Hepatocyte (in vitro differentiated cells): ENCODE data around the gene CASS4. TPM values are rescaled to one million over a fixed set of nuclear protein-coding genes. Genes with fewer than 3 reads are reported as not detected.

Source experiments
- DNase-seq: peaks from one replicate; pipeline ENCODE4 v3.0.0-alpha.2; 2016; ENCODE audit warnings: low spot score
- H2AFZ ChIP-seq: fragments of 200-600 bp; sonication (generic); 2 replicates; pipeline ENCODE4 v1.6.0; 2016; ENCODE audit warnings: antibody characterized with exemption, mild to moderate bottlenecking
- H3K27ac ChIP-seq: fragments of 200-600 bp; sonication (generic); 2 replicates; pipeline ENCODE4 v1.5.1; 2016; ENCODE audit warnings: mild to moderate bottlenecking
- H3K27me3 ChIP-seq: fragments of 200-600 bp; sonication (generic); 2 replicates; pipeline ENCODE4 v1.6.1; 2016
- H3K36me3 ChIP-seq: fragments of 200-600 bp; sonication (generic); replicated peaks from 2 replicates; pipeline ENCODE4 v1.5.1; 2016; ENCODE audit warnings: low read depth; ENCODE audit not compliant: insufficient read depth
- H3K4me1 ChIP-seq: fragments of 200-600 bp; sonication (generic); 2 replicates; pipeline ENCODE4 v1.5.1; 2016; ENCODE audit warnings: mild to moderate bottlenecking, moderate library complexity; ENCODE audit not compliant: insufficient read depth
- H3K4me2 ChIP-seq: fragments of 200-600 bp; sonication (generic); 2 replicates; pipeline ENCODE4 v1.6.0; 2016
- H3K4me3 ChIP-seq: fragments of 200-600 bp; sonication (generic); 2 replicates; pipeline ENCODE4 v1.5.1; 2016; ENCODE audit warnings: mild to moderate bottlenecking
- H3K79me2 ChIP-seq: fragments of 200-600 bp; sonication (generic); 2 replicates; pipeline ENCODE4 v1.6.0; 2017; ENCODE audit warnings: mild to moderate bottlenecking
- H3K9me2 ChIP-seq: fragments of 200-600 bp; sonication (generic); replicated peaks from 2 replicates; pipeline ENCODE4 v1.6.0; 2017; ENCODE audit warnings: mild to moderate bottlenecking; ENCODE audit not compliant: insufficient read depth
- H3K9me3 ChIP-seq: fragments of 200-600 bp; sonication (generic); 2 replicates; pipeline ENCODE4 v1.5.1; 2016; ENCODE audit warnings: low read depth, mild to moderate bottlenecking
- H4K20me1 ChIP-seq: fragments of 200-600 bp; sonication (generic); 2 replicates; pipeline ENCODE4 v1.6.0; 2016; ENCODE audit warnings: mild to moderate bottlenecking; ENCODE audit not compliant: insufficient read depth, poor library complexity, severe bottlenecking
- EZH2 ChIP-seq: fragments of 200-600 bp; sonication (generic); IDR thresholded peaks from 2 replicates; pipeline ENCODE4 v1.6.1; 2016; ENCODE audit warnings: antibody characterized with exemption, mild to moderate bottlenecking, borderline replicate concordance
- EZH2phosphoT487 ChIP-seq: fragments of 200-600 bp; sonication (generic); IDR thresholded peaks from one replicate; pipeline ENCODE4 v1.6.1; 2018; ENCODE audit warnings: antibody characterized with exemption, mild to moderate bottlenecking, low read depth, moderate library complexity; ENCODE audit not compliant: unreplicated experiment, severe bottlenecking
- WGBS: methylation state at CpG from one replicate; pipeline ENCODE4 v1.1.6; 2016; ENCODE audit warnings: low lambda C conversion rate; ENCODE audit errors: missing lambda C conversion rate; 5-methylcytosine and 5-hydroxymethylcytosine counted together
- polyA plus RNA-seq: library from polyadenylated mRNA; unstranded; fragments of >200 nt; fragmentation: Nextera tagmentation; extraction: Ambion mirVana; gene quantifications from 2 replicates; pipeline ENCODE4 v1.2.1, GENCODE V29; 2016
- total RNA-seq: library from RNA; depleted of rRNA; stranded (reverse); fragments of >200 nt; gene quantifications from 2 replicates; pipeline ENCODE4 v1.2.3, GENCODE V29; 2014
- TF ChIP-seq, protein P1 (sequence below): fragments of 200-600 bp; sonication (generic); IDR thresholded peaks from 2 replicates; pipeline ENCODE4 v1.5.1; 2016; ENCODE audit warnings: antibody characterized with exemption, mild to moderate bottlenecking; ENCODE audit not compliant: poor library complexity

CASS4 gene
- total and polyA plus RNA-seq, 2 experiments from 2014 or later, result 0.13 TPM; not detected in 1

DNA sequence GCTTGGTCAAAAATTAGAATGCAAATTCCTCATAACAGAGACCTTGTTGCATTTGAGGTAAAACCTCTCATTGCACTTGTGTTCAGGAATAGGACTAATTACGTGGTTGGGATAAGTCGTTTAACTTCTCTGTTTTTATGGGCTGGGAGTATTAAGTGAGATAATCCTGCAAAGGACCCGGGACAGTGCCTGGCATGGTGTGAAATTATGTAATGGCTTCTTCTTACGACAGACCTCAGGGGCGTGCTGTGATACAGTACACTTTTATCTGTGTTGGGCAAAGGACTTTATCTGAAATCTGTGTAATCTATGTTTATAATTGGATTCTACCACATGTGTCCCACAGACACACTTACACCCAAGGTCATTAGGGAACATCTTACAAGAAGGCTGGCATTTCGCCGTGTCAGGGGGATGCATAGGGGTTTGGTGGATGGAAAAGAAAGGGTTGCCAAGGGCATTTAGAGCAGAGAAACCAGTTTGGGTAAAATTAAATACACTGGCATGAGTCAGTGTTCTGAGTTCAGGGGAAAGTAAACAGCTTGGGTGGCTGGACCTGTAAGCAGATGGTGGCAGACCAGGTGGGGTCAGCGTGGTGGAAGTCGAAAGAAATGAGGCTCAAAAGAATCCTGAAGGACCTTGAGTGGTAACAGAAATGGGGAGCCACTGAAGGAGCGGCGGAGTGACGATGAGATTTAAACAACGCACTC lies 39.2 kb downstream of the CASS4 start:
- Histone ChIP-seq H3K4me2 (no peak overlapping the region), H3K4me1 (no peaks in the 10 kb centered on the region), H3K36me3 (no peaks in the 10 kb centered on the region), H3K27me3 (no peaks in the 10 kb centered on the region), H4K20me1 (no peaks in the 10 kb centered on the region), H3K9me2 (no peaks in the 10 kb centered on the region), H3K4me3 (no peak overlapping the region), H3K79me2 (no peaks in the 10 kb centered on the region), H2AFZ (no peak overlapping the region), H3K27ac (no peak overlapping the region), H3K9me3 (no peaks in the 10 kb centered on the region)
- DNase-seq, result no peak
- TF ChIP-seq, protein P1, sequence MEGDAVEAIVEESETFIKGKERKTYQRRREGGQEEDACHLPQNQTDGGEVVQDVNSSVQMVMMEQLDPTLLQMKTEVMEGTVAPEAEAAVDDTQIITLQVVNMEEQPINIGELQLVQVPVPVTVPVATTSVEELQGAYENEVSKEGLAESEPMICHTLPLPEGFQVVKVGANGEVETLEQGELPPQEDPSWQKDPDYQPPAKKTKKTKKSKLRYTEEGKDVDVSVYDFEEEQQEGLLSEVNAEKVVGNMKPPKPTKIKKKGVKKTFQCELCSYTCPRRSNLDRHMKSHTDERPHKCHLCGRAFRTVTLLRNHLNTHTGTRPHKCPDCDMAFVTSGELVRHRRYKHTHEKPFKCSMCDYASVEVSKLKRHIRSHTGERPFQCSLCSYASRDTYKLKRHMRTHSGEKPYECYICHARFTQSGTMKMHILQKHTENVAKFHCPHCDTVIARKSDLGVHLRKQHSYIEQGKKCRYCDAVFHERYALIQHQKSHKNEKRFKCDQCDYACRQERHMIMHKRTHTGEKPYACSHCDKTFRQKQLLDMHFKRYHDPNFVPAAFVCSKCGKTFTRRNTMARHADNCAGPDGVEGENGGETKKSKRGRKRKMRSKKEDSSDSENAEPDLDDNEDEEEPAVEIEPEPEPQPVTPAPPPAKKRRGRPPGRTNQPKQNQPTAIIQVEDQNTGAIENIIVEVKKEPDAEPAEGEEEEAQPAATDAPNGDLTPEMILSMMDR, result no peak
- TF ChIP-seq EZH2, result no peak
- TF ChIP-seq EZH2phosphoT487, result no peak
- WGBS, result 75% methylated on average over 13 of the region's 13 CpGs

DNA sequence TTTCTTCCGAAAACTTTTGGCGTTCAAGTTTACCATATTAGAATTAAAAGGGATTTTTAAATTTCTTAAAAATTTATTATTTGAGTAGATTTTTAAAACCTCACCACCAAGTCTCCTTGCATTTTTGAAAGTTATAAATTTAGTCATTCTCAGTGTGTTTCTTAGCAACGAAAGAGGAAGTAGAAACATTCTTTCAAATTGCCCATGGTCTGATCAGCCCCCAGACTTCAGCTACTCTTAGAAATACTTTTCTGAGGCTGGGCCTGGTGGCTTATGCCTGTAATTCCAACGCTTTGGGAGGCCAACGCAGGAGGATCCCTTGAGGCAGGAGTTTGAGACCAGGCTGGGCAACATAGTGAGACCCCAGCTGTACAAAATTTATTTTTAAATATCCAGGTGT lies 41.3 kb downstream of the CASS4 start:
- Histone ChIP-seq H3K36me3 (no peaks in the 10 kb centered on the region), H3K9me3 (no peaks in the 10 kb centered on the region), H3K27me3 (no peaks in the 10 kb centered on the region), H4K20me1 (no peaks in the 10 kb centered on the region), H3K79me2 (no peaks in the 10 kb centered on the region), H3K4me2 (no peak overlapping the region), H3K27ac (no peak overlapping the region), H3K4me3 (no peak overlapping the region), H3K4me1 (no peaks in the 10 kb centered on the region), H2AFZ (no peak overlapping the region), H3K9me2 (no peaks in the 10 kb centered on the region)
- TF ChIP-seq EZH2 (no peak), EZH2phosphoT487 (no peak)
- TF ChIP-seq, protein P1, result no peak
- no peak for DNase-seq
- 92% methylated on average over 5 of the region's 5 CpGs for WGBS

DNA sequence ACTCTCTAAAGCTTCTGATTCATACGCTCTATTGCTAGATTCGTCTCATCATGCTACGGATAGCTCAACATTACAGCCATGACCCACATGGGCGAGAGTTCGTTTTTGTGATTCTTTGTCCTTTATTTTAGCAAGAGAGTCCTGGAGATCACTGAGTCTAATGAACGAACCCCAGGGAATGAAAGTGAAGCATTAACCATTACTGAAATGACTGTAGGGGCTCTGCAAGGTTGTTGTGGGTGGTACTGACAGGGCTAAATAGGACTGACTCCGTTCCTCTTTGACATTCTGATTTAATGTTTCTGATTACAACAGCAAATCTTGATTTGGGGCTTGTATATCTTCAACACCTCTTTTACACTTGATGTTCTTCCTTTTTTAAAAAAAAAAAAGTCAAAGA lies 42.7 kb downstream of the CASS4 start:
- Histone ChIP-seq H3K4me3 (no peak overlapping the region), H3K4me1 (no peaks in the 10 kb centered on the region), H3K27ac (no peak overlapping the region), H3K9me2 (no peaks in the 10 kb centered on the region), H4K20me1 (no peaks in the 10 kb centered on the region), H2AFZ (no peak overlapping the region), H3K36me3 (no peaks in the 10 kb centered on the region), H3K79me2 (no peaks in the 10 kb centered on the region), H3K9me3 (no peaks in the 10 kb centered on the region), H3K27me3 (no peaks in the 10 kb centered on the region), H3K4me2 (no peak overlapping the region)
- 83% methylated on average over 7 of the region's 7 CpGs for WGBS
- DNase-seq, result no peak
- TF ChIP-seq EZH2 (no peak), EZH2phosphoT487 (no peak)
- TF ChIP-seq, protein P1, result no peak
